Stimulated activated CD8-positive, alpha-beta memory T cell treated with anti-CD3 and anti-CD28 coated beads, Interleukin-12 subunit alpha, Interleukin-12 subunit beta, amount 100 ng/mL, for 24 hours (primary cell): ENCODE results near the gene FHIP1B.

Source experiments
- DNase-seq: peaks from one replicate; pipeline ENCODE4 v3.0.0-alpha.2; 2020; ENCODE audit errors: extremely low read depth

FHIP1B gene

GRCh38 chr11:6240139-6240538 lies 5.7 kb upstream of the FHIP1B start:
- no peak for DNase-seq

- no peak for DNase-seq
Observed at GRCh38 chr11:6238902-6239301, 4.5 kb upstream of the FHIP1B start, which contains the start of gene CNGA4. Gene CNGA4, plus strand, starts transcription at chr11:6239089. Its CDS starts 118 bp downstream, at chr11:6239207.

- no peak for DNase-seq
Observed at GRCh38 chr11:6237761-6238302, 3.4 kb upstream of the FHIP1B start.

GRCh38 chr11:6237266-6237665 lies 2.8 kb upstream of the FHIP1B start:
- no peak for DNase-seq

- no peak for DNase-seq
Observed at GRCh38 chr11:6233984-6234386, 451 bp downstream of the FHIP1B start.

GRCh38 chr11:6232899-6233298 lies 1.5 kb downstream of the FHIP1B start:
- DNase-seq = no peak

- no peak for DNase-seq
Observed at GRCh38 chr11:6229911-6230310, 4.5 kb downstream of the FHIP1B start.

GRCh38 chr11:6228520-6228919 lies 5.9 kb downstream of the FHIP1B start:
- DNase-seq = no peak

GRCh38 chr11:6225896-6226295 lies 8.5 kb downstream of the FHIP1B start:
- no peak for DNase-seq

- no peak for DNase-seq
Observed at GRCh38 chr11:6225024-6225423, 9.4 kb downstream of the FHIP1B start.

- no peak for DNase-seq
Observed at GRCh38 chr11:6224421-6224820, 10.0 kb downstream of the FHIP1B start.

- DNase-seq = no peak
Observed at GRCh38 chr11:6223854-6224253, 10.6 kb downstream of the FHIP1B start.

GRCh38 chr11:6219359-6219758 lies 15.1 kb downstream of the FHIP1B start:
- no peak for DNase-seq

- no peak for DNase-seq
Observed at GRCh38 chr11:6217722-6218121, 16.7 kb downstream of the FHIP1B start.

- no peak for DNase-seq
Observed at GRCh38 chr11:6216501-6216900, 17.9 kb downstream of the FHIP1B start.

GRCh38 chr11:6214530-6214929 lies 19.9 kb downstream of the FHIP1B start:
- no peak for DNase-seq

GRCh38 chr11:6210274-6210955 lies 24.0 kb downstream of the FHIP1B start:
- no peak for DNase-seq

GRCh38 chr11:6209801-6210200 lies 24.6 kb downstream of the FHIP1B start:
- DNase-seq = no peak

- no peak for DNase-seq
Observed at GRCh38 chr11:6206456-6207180, 27.8 kb downstream of the FHIP1B start.

- no peak for DNase-seq
Observed at GRCh38 chr11:6205366-6205765, 29.1 kb downstream of the FHIP1B start, which contains the start of gene C11orf42. Gene C11orf42, plus strand, starts transcription at chr11:6205557. Its CDS starts 59 bp downstream, at chr11:6205616.

- DNase-seq = no peak
Observed at GRCh38 chr11:6204706-6205105, 29.7 kb downstream of the FHIP1B start.

- no peak for DNase-seq
Observed at GRCh38 chr11:6203327-6203726, 31.1 kb downstream of the FHIP1B start.

GRCh38 chr11:6202041-6202440 lies 32.4 kb downstream of the FHIP1B start:
- DNase-seq = no peak
